GM21723 (cell line): ENCODE results near the gene KIAA0513.
"Not testable (repeated sequence)": the region's sequence is repeated elsewhere in the genome, so short reads cannot be mapped to it uniquely, and the experiment has no call there.

Source experiments
- ATAC-seq: cut with Tn5 transposase; IDR thresholded peaks from one replicate; pipeline ENCODE4 v1.9.1; 2021; ENCODE audit warnings: mild to moderate bottlenecking, moderate library complexity; ENCODE audit not compliant: unreplicated experiment

Gene KIAA0513

GRCh38 chr16:85047867-85048455 lies 20.4 kb downstream of the KIAA0513 start:
- ATAC-seq: no peak

GRCh38 chr16:85048921-85049562 lies 21.4 kb downstream of the KIAA0513 start:
- no peak for ATAC-seq

- no peak for ATAC-seq
Measured at GRCh38 chr16:85049706-85050305, 22.2 kb downstream of the KIAA0513 start.

GRCh38 chr16:85051067-85051581 lies 23.5 kb downstream of the KIAA0513 start:
- no peak for ATAC-seq

- no peak for ATAC-seq
Measured at GRCh38 chr16:85051683-85052082, 24.1 kb downstream of the KIAA0513 start.

- ATAC-seq: no peak
Measured at GRCh38 chr16:85052536-85052935, 24.9 kb downstream of the KIAA0513 start.

- not testable (repeated sequence) for ATAC-seq
Measured at GRCh38 chr16:85054321-85054720, 26.7 kb downstream of the KIAA0513 start.

GRCh38 chr16:85054948-85055492 lies 27.4 kb downstream of the KIAA0513 start:
- no peak for ATAC-seq

- ATAC-seq: peak; percentile 90
Measured at GRCh38 chr16:85055493-85056210, 28.1 kb downstream of the KIAA0513 start.

- no peak for ATAC-seq
Measured at GRCh38 chr16:85056211-85056748, 28.7 kb downstream of the KIAA0513 start.

GRCh38 chr16:85057212-85057889 lies 29.8 kb downstream of the KIAA0513 start:
- no peak for ATAC-seq

GRCh38 chr16:85057948-85058347 lies 30.4 kb downstream of the KIAA0513 start:
- no peak for ATAC-seq

GRCh38 chr16:85058909-85059308 lies 31.3 kb downstream of the KIAA0513 start:
- ATAC-seq: no peak

- no peak for ATAC-seq
Measured at GRCh38 chr16:85061566-85061965, 34.0 kb downstream of the KIAA0513 start.

- ATAC-seq: no peak
Measured at GRCh38 chr16:85062323-85062722, 34.7 kb downstream of the KIAA0513 start.

GRCh38 chr16:85062845-85063244 lies 35.2 kb downstream of the KIAA0513 start:
- ATAC-seq: no peak

GRCh38 chr16:85064186-85064585 lies 36.6 kb downstream of the KIAA0513 start:
- ATAC-seq: no peak

GRCh38 chr16:85065099-85065498 lies 37.5 kb downstream of the KIAA0513 start:
- no peak for ATAC-seq

GRCh38 chr16:85066346-85066885 lies 38.8 kb downstream of the KIAA0513 start:
- no peak for ATAC-seq

GRCh38 chr16:85067024-85067423 lies 39.4 kb downstream of the KIAA0513 start:
- ATAC-seq: no peak
